NCI-H187 treated with DMSO at 0.1 percent for 48 hours (cell line): ENCODE results near the gene RTF2.
A peak's percentile ranks its signal among the peaks of the same experiment; 100 is the strongest.
"Not testable (repeated sequence)": the region's sequence is repeated elsewhere in the genome, so short reads cannot be mapped to it uniquely, and the experiment has no call there.

Experiments
- DNase-seq: peaks from one replicate; lab custom pipeline; 2025; lab: John Stamatoyannopoulos, UW

Gene RTF2

DNA sequence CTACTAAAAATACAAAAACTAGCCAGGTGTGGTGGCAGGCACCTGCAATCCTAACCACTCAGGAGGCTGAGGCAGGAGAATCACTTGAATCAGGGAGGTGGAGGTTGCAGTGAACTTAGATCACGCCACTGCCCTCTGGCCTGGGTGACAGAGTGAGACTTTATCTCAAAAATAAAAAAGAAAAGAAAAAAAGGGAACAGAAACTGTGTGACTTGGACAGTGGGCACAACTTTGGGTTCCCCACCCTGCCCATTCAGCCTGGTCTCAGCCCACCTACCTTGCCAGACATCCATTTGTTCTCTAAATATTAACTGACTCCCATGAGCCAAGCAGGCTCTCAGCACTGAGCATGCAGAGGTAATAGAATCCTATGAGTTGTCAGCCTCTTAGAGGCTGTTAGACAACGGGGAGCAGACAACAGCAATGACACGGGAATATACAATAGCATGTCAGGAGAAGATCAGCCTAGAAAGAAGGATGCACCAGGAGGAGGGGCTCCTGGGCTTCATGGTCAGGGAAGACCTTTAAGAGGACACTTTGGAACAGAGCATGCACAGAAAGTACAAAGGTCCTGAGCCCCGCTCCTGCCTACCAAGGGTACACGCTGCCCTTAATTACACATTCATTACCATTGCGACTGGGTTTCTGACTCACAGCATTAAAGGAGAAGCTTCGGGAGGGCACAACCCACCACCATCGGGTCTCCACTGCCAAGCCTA is 84.6 kb downstream of the RTF2 start:
- DNase-seq = no peak

DNA sequence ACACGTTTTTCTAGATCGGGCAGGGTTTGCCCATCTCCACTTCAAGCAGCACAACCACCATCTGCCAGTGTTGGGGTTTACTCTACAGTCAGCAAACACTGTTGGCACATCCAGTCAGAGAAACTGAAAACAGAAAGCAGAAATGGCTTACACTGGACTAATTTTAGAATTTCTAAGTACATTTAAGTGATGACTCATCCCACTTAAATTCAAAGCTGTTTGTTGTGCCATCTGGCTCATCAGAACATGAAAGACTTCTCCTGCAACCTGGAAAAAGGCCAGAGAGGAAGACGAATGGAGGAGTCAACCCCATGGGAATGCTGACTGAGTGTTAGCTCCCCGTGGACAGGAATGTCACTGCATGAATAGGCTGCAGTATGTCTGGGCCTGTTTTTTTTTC is 86.4 kb downstream of the RTF2 start:
- peak; percentile 64 for DNase-seq

DNA sequence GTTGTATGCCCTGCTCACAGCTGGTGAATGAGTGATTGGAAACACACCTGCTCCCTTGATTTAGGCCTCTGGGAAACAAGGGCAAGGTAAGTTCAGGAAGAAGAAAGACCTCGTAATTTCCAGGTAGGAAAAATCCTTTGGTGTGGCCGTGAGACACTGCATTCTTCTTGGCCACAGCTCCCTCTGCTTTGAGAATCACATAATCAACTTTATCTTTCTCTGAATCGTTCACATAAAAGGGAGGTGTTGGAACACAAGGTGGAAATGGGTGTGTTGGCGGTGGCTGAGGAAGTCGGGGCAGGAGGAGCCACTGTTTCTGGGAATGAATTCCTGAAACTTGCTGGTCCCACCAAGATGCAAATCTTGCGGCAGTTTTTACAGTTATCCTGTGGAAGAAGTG is 90.5 kb downstream of the RTF2 start:
- DNase-seq = no peak

DNA sequence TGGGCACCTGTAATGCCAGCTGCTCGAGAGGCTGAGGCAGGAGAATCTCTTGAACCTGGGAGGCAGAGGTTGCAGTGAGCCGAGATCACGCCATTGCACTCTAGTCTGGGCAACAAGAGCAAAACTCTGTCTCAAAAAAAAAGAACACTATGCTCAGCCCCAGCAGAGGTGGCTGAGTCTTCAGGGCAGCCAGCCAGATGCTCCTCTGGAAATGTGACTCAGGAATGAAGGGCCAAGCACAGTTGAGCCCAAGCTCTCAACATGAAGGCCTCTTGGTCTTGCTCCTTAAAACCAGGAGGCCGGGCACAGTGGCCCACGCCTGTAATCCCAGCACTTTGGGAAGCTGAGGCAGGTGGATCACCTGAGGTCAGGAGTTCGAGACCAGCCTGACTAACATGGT is 96.1 kb downstream of the RTF2 start:
- not testable (repeated sequence) for DNase-seq

DNA sequence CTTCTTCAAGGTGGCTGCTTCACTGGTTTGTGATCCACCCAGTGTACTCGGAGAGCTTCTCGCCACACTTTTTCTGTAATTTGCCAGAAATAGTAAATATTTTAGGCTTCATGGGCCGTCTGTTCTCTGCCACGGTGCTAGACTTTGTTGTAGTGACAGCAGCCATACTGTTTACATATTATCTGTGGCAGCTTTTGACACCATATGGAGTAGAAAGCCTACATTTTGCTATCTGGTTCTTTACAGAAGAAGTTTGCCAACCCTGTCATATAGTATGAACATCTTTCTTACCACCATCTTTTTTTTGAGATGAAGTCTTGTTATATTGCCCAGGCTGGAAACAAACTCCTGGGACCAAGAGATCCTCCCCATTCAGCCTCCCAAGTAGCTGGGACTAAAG is 97.1 kb downstream of the RTF2 start:
- DNase-seq = no peak

DNA sequence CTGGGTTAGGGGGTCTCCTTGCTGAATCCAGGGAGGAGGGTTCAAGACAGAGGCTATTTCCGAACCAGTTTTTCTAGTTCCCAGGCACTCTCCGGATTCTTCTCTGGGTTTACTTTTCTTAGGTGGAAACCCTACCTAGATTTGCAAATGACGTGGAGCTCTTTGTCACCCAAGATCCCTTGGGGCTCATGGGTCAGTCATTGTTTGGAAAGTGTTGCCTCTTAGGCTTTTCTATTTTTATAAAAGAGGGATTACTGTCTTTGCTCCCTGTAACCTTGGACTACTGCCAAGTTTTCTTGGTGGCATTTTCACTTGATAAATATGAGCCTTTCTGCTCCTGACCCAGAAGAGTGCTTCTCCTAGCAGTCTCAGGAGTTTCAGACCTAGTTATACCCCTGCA is 98.2 kb downstream of the RTF2 start:
- peak; percentile 56 for DNase-seq
